Endothelial cell of umbilical vein (primary cell): ENCODE measurements around the gene OPCML. TPM values are rescaled to one million over a fixed set of nuclear protein-coding genes. Genes with fewer than 3 reads are reported as not detected.

Experiments
- BruUV-seq: library from RNA; stranded (reverse); fragments of 400-500 nt; replicated peaks from 2 replicates; lab custom pipeline; 2021; lab: Mats Ljungman, UMichigan
- CTCF ChIA-PET: fragments of 300-600, 350-600 bp; sonication (Branson Sonifier 250); formaldehyde crosslinking; loops from one replicate; lab custom pipeline; 2021; ENCODE audit warnings: antibody characterized with exemption, inconsistent platforms; lab: Charles Lee
- POLR2A ChIA-PET: fragments of 300-600, 350-600 bp; sonication (Branson Sonifier 250); formaldehyde crosslinking; loops from one replicate; lab custom pipeline; 2021; ENCODE audit warnings: antibody characterized with exemption, inconsistent platforms; lab: Charles Lee
- DNase-seq: peaks from one replicate; pipeline ENCODE4 v3.0.0-alpha.2; 2011; ENCODE audit warnings: low read depth, low spot score
- FAIRE-seq: peaks from 2 replicates; lab custom pipeline; 2011; peaks lifted over from hg19 to GRCh38; lab: Jason Lieb, UNC
- H2AFZ ChIP-seq: 2 replicates; pipeline ENCODE4 v1.6.0; 2012; ENCODE audit warnings: low read depth, low read length, control low read depth, inconsistent platforms
- H3K27ac ChIP-seq: 2 replicates; pipeline ENCODE4 v1.5.1; 2011; ENCODE audit warnings: low read depth, mild to moderate bottlenecking, control low read depth, low read length, moderate library complexity; ENCODE audit not compliant: insufficient read depth
- H3K27me3 ChIP-seq, 2 experiments: 2 replicates each; pipeline versions ENCODE4 v1.6.0 to v1.6.1; 2011; ENCODE audit warnings: low read length in 2 of 2, mixed read lengths in 1 of 2; ENCODE audit not compliant: control insufficient read depth in 2 of 2, insufficient read depth in 2 of 2
- H3K36me3 ChIP-seq, 2 experiments: 2 replicates in 1 of 2; 3 replicates in 1 of 2; pipeline ENCODE4 v1.5.1; 2011; ENCODE audit warnings: low read length in 2 of 2, mild to moderate bottlenecking in 1 of 2, moderate library complexity in 1 of 2; ENCODE audit not compliant: control insufficient read depth in 2 of 2, insufficient read depth in 2 of 2; ENCODE audit errors: extremely low read depth in 1 of 2
- H3K4me1 ChIP-seq: 3 replicates; pipeline ENCODE4 v1.5.1; 2011; ENCODE audit warnings: mild to moderate bottlenecking, low read length; ENCODE audit not compliant: control insufficient read depth, insufficient read depth; ENCODE audit errors: extremely low read depth
- H3K4me2 ChIP-seq: 2 replicates; pipeline ENCODE4 v1.6.1; 2011; ENCODE audit warnings: low read length, control low read depth, mixed read lengths; ENCODE audit not compliant: insufficient read depth
- H3K4me3 ChIP-seq, 3 experiments: fragments of 200-600 bp in 1 of 3; sonication (generic), shearing (Covaris generic) in 1 of 3; replicated peaks in 1 of 3; 2 replicates each; pipeline ENCODE4 v1.5.1; 2011 to 2016; ENCODE audit warnings: control low read depth in 3 of 3, low read length in 3 of 3, mild to moderate bottlenecking in 2 of 3, inconsistent platforms in 1 of 3, low read depth in 1 of 3, moderate library complexity in 1 of 3; ENCODE audit not compliant: insufficient read depth in 1 of 3
- H3K79me2 ChIP-seq: 2 replicates; pipeline ENCODE4 v1.6.0; 2012; ENCODE audit warnings: low read length, inconsistent platforms; ENCODE audit not compliant: control insufficient read depth, insufficient read depth
- H3K9ac ChIP-seq: replicated peaks from 2 replicates; pipeline ENCODE3; 2011; ENCODE audit warnings: low read length, control low read depth; ENCODE audit not compliant: insufficient read depth; ENCODE audit errors: extremely low read depth
- H3K9me1 ChIP-seq: replicated peaks from 3 replicates; pipeline ENCODE4 v1.6.0; 2011; ENCODE audit warnings: mild to moderate bottlenecking, low read length; ENCODE audit not compliant: control insufficient read depth, insufficient read depth; ENCODE audit errors: extremely low read depth
- H3K9me3 ChIP-seq: replicated peaks from 2 replicates; pipeline ENCODE4 v1.5.1; 2012; ENCODE audit warnings: low read length, inconsistent platforms; ENCODE audit not compliant: control insufficient read depth, insufficient read depth
- H4K20me1 ChIP-seq: replicated peaks from 2 replicates; pipeline ENCODE3; 2011; ENCODE audit warnings: mild to moderate bottlenecking, low read length; ENCODE audit not compliant: control insufficient read depth, insufficient read depth; ENCODE audit errors: extremely low read depth
- EZH2 ChIP-seq: IDR thresholded peaks from 2 replicates; pipeline ENCODE4 v1.6.1; 2012; ENCODE audit warnings: borderline replicate concordance, low read depth, mild to moderate bottlenecking, moderate library complexity, low read length, inconsistent platforms; ENCODE audit not compliant: severe bottlenecking
- FOS ChIP-seq: IDR thresholded peaks from 2 replicates; pipeline ENCODE4 v1.6.1; 2011; ENCODE audit warnings: mild to moderate bottlenecking, low read length, moderate library complexity, borderline replicate concordance; ENCODE audit not compliant: insufficient read depth
- GATA2 ChIP-seq: IDR thresholded peaks from 2 replicates; pipeline ENCODE4 v1.7.0; 2011; ENCODE audit warnings: low read depth, mild to moderate bottlenecking, moderate library complexity, mixed read lengths, low read length; ENCODE audit not compliant: insufficient read length, insufficient read depth
- JUN ChIP-seq: IDR thresholded peaks from 2 replicates; pipeline ENCODE4 v1.6.1; 2011; ENCODE audit warnings: borderline replicate concordance, low read depth; ENCODE audit not compliant: insufficient read length, insufficient read depth
- MYC ChIP-seq: IDR thresholded peaks from one replicate; pipeline ENCODE4 v1.6.1; 2011; ENCODE audit warnings: mild to moderate bottlenecking, low read depth, low read length
- POLR2A ChIP-seq: IDR thresholded peaks from 2 replicates; pipeline ENCODE4 v1.6.1; 2012; ENCODE audit warnings: low read depth, mild to moderate bottlenecking, control low read depth, low read length
- POLR2AphosphoS5 ChIP-seq: IDR thresholded peaks from 2 replicates; pipeline ENCODE4 v1.6.1; 2012; ENCODE audit warnings: low read depth, mild to moderate bottlenecking, control low read depth, low read length, moderate library complexity; ENCODE audit not compliant: insufficient read depth
- dilution Hi-C: fragments of 300-500 bp; cut with MboI; formaldehyde crosslinking; loops from one replicate; pipeline ENCODE4 v1.15.0; 2019; ENCODE audit warnings: low sequenced_read_pairs; ENCODE audit not compliant: extremely low pct_ligation_motif_present
- intact Hi-C: fragments of 100-400 bp; cut with micrococcal nuclease; formaldehyde crosslinking; loops from one replicate; pipeline ENCODE4 v1.10.0; 2022
- polyA plus RNA-seq, 4 experiments: library from polyadenylated mRNA; depleted of rRNA in 3 of 4; stranded (reverse) in 3 of 4; unstranded in 1 of 4; fragments of >200 nt; gene quantifications; 2 replicates each; pipeline versions ENCODE4 v1.2.1 to v1.2.3, GENCODE V29; 2011 to 2012; ENCODE audit warnings: missing spikeins in 1 of 4
- total RNA-seq: library from RNA; stranded (reverse); gene quantifications from 2 replicates; pipeline ENCODE4 v1.2.3, GENCODE V29; 2021
- TF ChIP-seq, protein P1 (sequence below), 2 donors: IDR thresholded peaks; 1 replicate in 1 of 2; 2 replicates in 1 of 2; pipeline ENCODE4 v1.5.1; 2011; ENCODE audit warnings: low read length in 2 of 2, mild to moderate bottlenecking in 2 of 2, moderate library complexity in 2 of 2, control low read depth in 1 of 2, inconsistent platforms in 1 of 2, low read depth in 1 of 2; ENCODE audit not compliant: insufficient read depth in 1 of 2; ENCODE audit errors: extremely low read depth in 1 of 2
- TF ChIP-seq, protein P2 (sequence below): IDR thresholded peaks from 2 replicates; pipeline ENCODE4 v1.6.1; 2011; ENCODE audit not compliant: insufficient read depth, insufficient read length

Gene OPCML
- total and polyA plus RNA-seq, 2 donors (not counting 3 experiments of a cell fraction or from before 2014, with no cell fraction given) = not detected

DNA sequence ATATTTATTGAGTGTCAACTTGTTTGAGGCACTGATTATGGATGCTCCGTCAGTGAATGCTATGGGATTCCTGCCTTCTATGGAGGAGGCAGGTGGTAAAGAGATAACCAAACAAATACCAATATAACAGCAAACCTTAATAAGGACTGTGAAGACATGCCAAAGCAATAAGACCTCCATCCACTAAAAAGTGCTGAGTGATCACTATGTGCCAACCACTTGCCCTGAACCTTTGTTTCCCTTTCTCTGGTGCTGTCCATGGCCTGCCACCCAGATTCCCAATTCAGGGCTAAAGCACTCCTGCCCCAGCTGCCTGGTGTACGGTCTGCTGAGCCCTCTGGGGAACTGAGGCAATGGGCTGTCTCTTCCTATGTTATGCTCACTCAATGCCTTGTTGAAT is 1074.9 kb downstream of the OPCML start:
- no TSS peak for BruUV-seq
- dilution Hi-C loops = no loop called here
- H4K20me1 ChIP-seq = no peaks in the 10 kb centered on the region
- no peak overlapping the region for H3K9ac ChIP-seq
- TF ChIP-seq, protein P1, sequence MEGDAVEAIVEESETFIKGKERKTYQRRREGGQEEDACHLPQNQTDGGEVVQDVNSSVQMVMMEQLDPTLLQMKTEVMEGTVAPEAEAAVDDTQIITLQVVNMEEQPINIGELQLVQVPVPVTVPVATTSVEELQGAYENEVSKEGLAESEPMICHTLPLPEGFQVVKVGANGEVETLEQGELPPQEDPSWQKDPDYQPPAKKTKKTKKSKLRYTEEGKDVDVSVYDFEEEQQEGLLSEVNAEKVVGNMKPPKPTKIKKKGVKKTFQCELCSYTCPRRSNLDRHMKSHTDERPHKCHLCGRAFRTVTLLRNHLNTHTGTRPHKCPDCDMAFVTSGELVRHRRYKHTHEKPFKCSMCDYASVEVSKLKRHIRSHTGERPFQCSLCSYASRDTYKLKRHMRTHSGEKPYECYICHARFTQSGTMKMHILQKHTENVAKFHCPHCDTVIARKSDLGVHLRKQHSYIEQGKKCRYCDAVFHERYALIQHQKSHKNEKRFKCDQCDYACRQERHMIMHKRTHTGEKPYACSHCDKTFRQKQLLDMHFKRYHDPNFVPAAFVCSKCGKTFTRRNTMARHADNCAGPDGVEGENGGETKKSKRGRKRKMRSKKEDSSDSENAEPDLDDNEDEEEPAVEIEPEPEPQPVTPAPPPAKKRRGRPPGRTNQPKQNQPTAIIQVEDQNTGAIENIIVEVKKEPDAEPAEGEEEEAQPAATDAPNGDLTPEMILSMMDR (IDR thresholded peaks at IDR 0.05; ENCODE audit: extremely low read depth in 1 of 2, insufficient read depth in 1 of 2, low read depth in 1 of 2, low read length in 2 of 2) = no peak
- TF ChIP-seq MYC (no peak), POLR2AphosphoS5 (no peak), FOS (no peak), JUN (no peak), POLR2A (no peak), GATA2 (no peak), EZH2 (no peak)
- TF ChIP-seq, protein P2, sequence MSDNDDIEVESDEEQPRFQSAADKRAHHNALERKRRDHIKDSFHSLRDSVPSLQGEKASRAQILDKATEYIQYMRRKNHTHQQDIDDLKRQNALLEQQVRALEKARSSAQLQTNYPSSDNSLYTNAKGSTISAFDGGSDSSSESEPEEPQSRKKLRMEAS = no peak
- no peaks in the 10 kb centered on the region for H3K36me3 ChIP-seq
- no peaks in the 10 kb centered on the region for H3K27me3 ChIP-seq
- intact Hi-C loops = no loop called here
- no peaks in the 10 kb centered on the region for H3K79me2 ChIP-seq
- H2AFZ ChIP-seq = no peak overlapping the region
- CTCF ChIA-PET = no interaction called here
- DNase-seq (no peak), FAIRE-seq (no peak)
- H3K4me3 ChIP-seq = no peak overlapping the region
- no peaks in the 10 kb centered on the region for H3K4me1 ChIP-seq
- H3K4me2 ChIP-seq = no peak overlapping the region
- H3K9me3 ChIP-seq = peaks cover 6% of the 10 kb centered on the region
- H3K9me1 ChIP-seq = no peaks in the 10 kb centered on the region
- POLR2A ChIA-PET = no interaction called here
- no peak overlapping the region for H3K27ac ChIP-seq
